OCI-LY1 (cell line): ENCODE measurements around the gene ADAMTS17.

ENCODE experiments used
- EZH2 ChIP-seq: fragments of 200-600 bp; sonication (generic), shearing (Covaris generic); IDR thresholded peaks from 2 replicates; pipeline ENCODE4 v1.8.0; 2017; ENCODE audit warnings: borderline replicate concordance, mixed run types, mild to moderate bottlenecking, antibody characterized with exemption, low read length, moderate library complexity, mixed read lengths
- TF ChIP-seq, protein P1 (sequence below): fragments of 200-600 bp; sonication (generic), shearing (Covaris generic); IDR thresholded peaks from 2 replicates; pipeline ENCODE4 v1.5.1; 2017; ENCODE audit warnings: mild to moderate bottlenecking, antibody characterized with exemption, low read length, moderate library complexity, mixed read lengths

DNA sequence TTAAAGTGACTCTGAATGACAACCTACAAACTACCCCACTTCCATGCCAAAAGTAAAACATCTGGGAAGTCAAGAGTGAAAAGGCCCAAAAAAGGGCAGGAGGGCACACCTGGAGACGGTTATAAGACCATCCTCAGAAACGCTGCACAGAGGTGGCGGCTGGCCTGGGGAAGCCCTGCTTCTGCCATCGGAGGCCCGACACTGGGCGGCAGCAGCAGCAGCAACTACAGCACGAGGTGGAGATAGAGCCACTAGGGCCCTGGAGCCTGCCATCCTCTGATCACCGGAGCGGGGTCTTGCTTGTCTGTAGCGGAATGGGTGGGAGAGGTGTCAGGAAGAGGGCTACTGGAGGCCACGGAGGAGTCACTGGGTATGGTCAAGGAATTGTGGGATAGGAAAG is 283.3 kb downstream of the ADAMTS17 start:
- TF ChIP-seq, protein P1, sequence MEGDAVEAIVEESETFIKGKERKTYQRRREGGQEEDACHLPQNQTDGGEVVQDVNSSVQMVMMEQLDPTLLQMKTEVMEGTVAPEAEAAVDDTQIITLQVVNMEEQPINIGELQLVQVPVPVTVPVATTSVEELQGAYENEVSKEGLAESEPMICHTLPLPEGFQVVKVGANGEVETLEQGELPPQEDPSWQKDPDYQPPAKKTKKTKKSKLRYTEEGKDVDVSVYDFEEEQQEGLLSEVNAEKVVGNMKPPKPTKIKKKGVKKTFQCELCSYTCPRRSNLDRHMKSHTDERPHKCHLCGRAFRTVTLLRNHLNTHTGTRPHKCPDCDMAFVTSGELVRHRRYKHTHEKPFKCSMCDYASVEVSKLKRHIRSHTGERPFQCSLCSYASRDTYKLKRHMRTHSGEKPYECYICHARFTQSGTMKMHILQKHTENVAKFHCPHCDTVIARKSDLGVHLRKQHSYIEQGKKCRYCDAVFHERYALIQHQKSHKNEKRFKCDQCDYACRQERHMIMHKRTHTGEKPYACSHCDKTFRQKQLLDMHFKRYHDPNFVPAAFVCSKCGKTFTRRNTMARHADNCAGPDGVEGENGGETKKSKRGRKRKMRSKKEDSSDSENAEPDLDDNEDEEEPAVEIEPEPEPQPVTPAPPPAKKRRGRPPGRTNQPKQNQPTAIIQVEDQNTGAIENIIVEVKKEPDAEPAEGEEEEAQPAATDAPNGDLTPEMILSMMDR: no peak
- TF ChIP-seq EZH2: no peak
